ENCODE measurements around the gene GNL2.
"Not testable (repeated sequence)": the region's sequence is repeated elsewhere in the genome, so short reads cannot be mapped to it uniquely, and the experiment has no call there.

Gene GNL2

GRCh38 chr1:37533317-37534093 is 62.2 kb downstream of the GNL2 start:
- Histone ChIP-seq H3K27me3 (ENCODE audit: control insufficient read depth, insufficient read depth, low read length) (no peaks in the 10 kb centered on the region), H3K27ac (ENCODE audit: low read depth, low read length) (no peak overlapping the region), H3K4me1 (ENCODE audit: control insufficient read depth, insufficient read depth, low read length) (no peaks in the 10 kb centered on the region), H3K36me3 (ENCODE audit: control insufficient read depth, insufficient read depth, low read length) (peaks cover 24% of the 10 kb centered on the region), H3K4me3 (ENCODE audit: low read depth, low read length) (no peak overlapping the region), H3K9ac (ENCODE audit: low read length) (no peak overlapping the region), H3K9me3 (ENCODE audit: control insufficient read depth, insufficient read depth, low read depth, low read length) (no peaks in the 10 kb centered on the region)

GRCh38 chr1:37532418-37533156 is 63.1 kb downstream of the GNL2 start:
- not testable (repeated sequence) for H3K9ac ChIP-seq (ENCODE audit: low read length); H3K9me3 ChIP-seq (ENCODE audit: control insufficient read depth, insufficient read depth, low read depth, low read length)

GRCh38 chr1:37529888-37530287 is 65.8 kb downstream of the GNL2 start:
- not testable (repeated sequence) for H3K27ac ChIP-seq (ENCODE audit: low read depth, low read length); H3K9ac ChIP-seq (ENCODE audit: low read length); H3K9me3 ChIP-seq (ENCODE audit: control insufficient read depth, insufficient read depth, low read depth, low read length); H3K36me3 ChIP-seq (ENCODE audit: control insufficient read depth, insufficient read depth, low read length); H3K4me1 ChIP-seq (ENCODE audit: control insufficient read depth, insufficient read depth, low read length); H3K4me3 ChIP-seq (ENCODE audit: low read depth, low read length); H3K27me3 ChIP-seq (ENCODE audit: control insufficient read depth, insufficient read depth, low read length)

More at GRCh38 chr1:37532418-37533156, 63.1 kb downstream of the GNL2 start:
- H3K27ac ChIP-seq (ENCODE audit: low read depth, low read length); H3K4me1 ChIP-seq (ENCODE audit: control insufficient read depth, insufficient read depth, low read length); H3K4me3 ChIP-seq (ENCODE audit: low read depth, low read length); H3K27me3 ChIP-seq (ENCODE audit: control insufficient read depth, insufficient read depth, low read length): not testable (repeated sequence)
- H3K36me3 ChIP-seq (ENCODE audit: control insufficient read depth, insufficient read depth, low read length), result peaks cover 17% of the 10 kb centered on the region

GRCh38 chr1:37519613-37520012 is 76.1 kb downstream of the GNL2 start:
- Histone ChIP-seq H3K4me3 (ENCODE audit: low read depth, low read length) (no peak overlapping the region), H3K27me3 (ENCODE audit: control insufficient read depth, insufficient read depth, low read length) (peaks cover 3% of the 10 kb centered on the region; the same call in 1 of the 2 replicates), H3K36me3 (ENCODE audit: control insufficient read depth, insufficient read depth, low read length) (no peaks in the 10 kb centered on the region), H3K9me3 (ENCODE audit: control insufficient read depth, insufficient read depth, low read depth, low read length) (no peaks in the 10 kb centered on the region), H3K4me1 (ENCODE audit: control insufficient read depth, insufficient read depth, low read length) (peaks cover 8% of the 10 kb centered on the region), H3K9ac (ENCODE audit: low read length) (no peak overlapping the region), H3K27ac (ENCODE audit: low read depth, low read length) (no peak overlapping the region)

GRCh38 chr1:37518929-37519328 is 76.8 kb downstream of the GNL2 start:
- H3K4me3 ChIP-seq (ENCODE audit: low read depth, low read length); H3K9ac ChIP-seq (ENCODE audit: low read length); H3K4me1 ChIP-seq (ENCODE audit: control insufficient read depth, insufficient read depth, low read length); H3K27me3 ChIP-seq (ENCODE audit: control insufficient read depth, insufficient read depth, low read length); H3K27ac ChIP-seq (ENCODE audit: low read depth, low read length); H3K36me3 ChIP-seq (ENCODE audit: control insufficient read depth, insufficient read depth, low read length); H3K9me3 ChIP-seq (ENCODE audit: control insufficient read depth, insufficient read depth, low read depth, low read length): not testable (repeated sequence)

GRCh38 chr1:37518241-37518640 is 77.5 kb downstream of the GNL2 start:
- H3K27me3 ChIP-seq (ENCODE audit: control insufficient read depth, insufficient read depth, low read length), result not testable (repeated sequence)

GRCh38 chr1:37517569-37517968 is 78.2 kb downstream of the GNL2 start:
- Histone ChIP-seq H3K27ac (ENCODE audit: low read depth, low read length) (no peak overlapping the region), H3K27me3 (ENCODE audit: control insufficient read depth, insufficient read depth, low read length) (peaks cover 3% of the 10 kb centered on the region; the same call in 1 of the 2 replicates), H3K4me3 (ENCODE audit: low read depth, low read length) (no peak overlapping the region), H3K9me3 (ENCODE audit: control insufficient read depth, insufficient read depth, low read depth, low read length) (no peaks in the 10 kb centered on the region), H3K9ac (ENCODE audit: low read length) (no peak overlapping the region), H3K4me1 (ENCODE audit: control insufficient read depth, insufficient read depth, low read length) (peaks cover 14% of the 10 kb centered on the region), H3K36me3 (ENCODE audit: control insufficient read depth, insufficient read depth, low read length) (peaks cover 6% of the 10 kb centered on the region)

More at GRCh38 chr1:37518241-37518640, 77.5 kb downstream of the GNL2 start:
- not testable (repeated sequence) for H3K4me3 ChIP-seq (ENCODE audit: low read depth, low read length); H3K9me3 ChIP-seq (ENCODE audit: control insufficient read depth, insufficient read depth, low read depth, low read length); H3K9ac ChIP-seq (ENCODE audit: low read length); H3K27ac ChIP-seq (ENCODE audit: low read depth, low read length); H3K36me3 ChIP-seq (ENCODE audit: control insufficient read depth, insufficient read depth, low read length)
- peaks cover 13% of the 10 kb centered on the region for H3K4me1 ChIP-seq (ENCODE audit: control insufficient read depth, insufficient read depth, low read length)

Measured in HUES6 (cell line).